ENCODE measurements around the gene ARHGEF25.

DNA sequence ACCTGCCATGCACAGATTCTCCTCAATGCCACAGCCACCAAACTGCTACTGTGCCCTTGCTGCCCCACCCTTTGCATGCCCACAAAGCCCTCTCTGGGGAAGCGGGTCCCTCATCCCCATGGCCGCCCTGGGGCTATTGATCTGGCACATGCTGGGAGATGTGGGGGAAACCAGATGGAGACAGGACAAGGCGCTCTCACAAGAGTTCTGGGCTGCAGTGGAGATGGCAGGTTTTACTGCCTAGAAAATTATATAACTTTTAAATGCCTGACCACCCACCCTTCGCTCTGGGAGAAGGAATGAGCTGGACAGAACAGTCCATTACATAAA is 30.8 kb upstream of the ARHGEF25 start:
- TF ChIP-seq FOXP2 (optimal IDR thresholded peaks at IDR 0.05; ENCODE audit: borderline replicate concordance, extremely low read depth, extremely low read length, insufficient read depth) (no peak), TAF1 (IDR thresholded peaks at IDR 0.05; ENCODE audit: borderline replicate concordance, insufficient read depth, low read length) (no peak)
- TF ChIP-seq, protein P1, sequence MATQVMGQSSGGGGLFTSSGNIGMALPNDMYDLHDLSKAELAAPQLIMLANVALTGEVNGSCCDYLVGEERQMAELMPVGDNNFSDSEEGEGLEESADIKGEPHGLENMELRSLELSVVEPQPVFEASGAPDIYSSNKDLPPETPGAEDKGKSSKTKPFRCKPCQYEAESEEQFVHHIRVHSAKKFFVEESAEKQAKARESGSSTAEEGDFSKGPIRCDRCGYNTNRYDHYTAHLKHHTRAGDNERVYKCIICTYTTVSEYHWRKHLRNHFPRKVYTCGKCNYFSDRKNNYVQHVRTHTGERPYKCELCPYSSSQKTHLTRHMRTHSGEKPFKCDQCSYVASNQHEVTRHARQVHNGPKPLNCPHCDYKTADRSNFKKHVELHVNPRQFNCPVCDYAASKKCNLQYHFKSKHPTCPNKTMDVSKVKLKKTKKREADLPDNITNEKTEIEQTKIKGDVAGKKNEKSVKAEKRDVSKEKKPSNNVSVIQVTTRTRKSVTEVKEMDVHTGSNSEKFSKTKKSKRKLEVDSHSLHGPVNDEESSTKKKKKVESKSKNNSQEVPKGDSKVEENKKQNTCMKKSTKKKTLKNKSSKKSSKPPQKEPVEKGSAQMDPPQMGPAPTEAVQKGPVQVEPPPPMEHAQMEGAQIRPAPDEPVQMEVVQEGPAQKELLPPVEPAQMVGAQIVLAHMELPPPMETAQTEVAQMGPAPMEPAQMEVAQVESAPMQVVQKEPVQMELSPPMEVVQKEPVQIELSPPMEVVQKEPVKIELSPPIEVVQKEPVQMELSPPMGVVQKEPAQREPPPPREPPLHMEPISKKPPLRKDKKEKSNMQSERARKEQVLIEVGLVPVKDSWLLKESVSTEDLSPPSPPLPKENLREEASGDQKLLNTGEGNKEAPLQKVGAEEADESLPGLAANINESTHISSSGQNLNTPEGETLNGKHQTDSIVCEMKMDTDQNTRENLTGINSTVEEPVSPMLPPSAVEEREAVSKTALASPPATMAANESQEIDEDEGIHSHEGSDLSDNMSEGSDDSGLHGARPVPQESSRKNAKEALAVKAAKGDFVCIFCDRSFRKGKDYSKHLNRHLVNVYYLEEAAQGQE (IDR thresholded peaks at IDR 0.05; ENCODE audit: insufficient read depth in 1 of 2, low read depth in 2 of 2, low read length in 2 of 2) = no peak

Measured in PFSK-1 (cell line).